NCI-H774 (cell line): Measurements from ENCODE around the gene CBY2.
"Not testable (repeated sequence)": the region's sequence is repeated elsewhere in the genome, so short reads cannot be mapped to it uniquely, and the experiment has no call there.

Source experiments
- DNase-seq: peaks from one replicate; lab custom pipeline; 2025; lab: John Stamatoyannopoulos, UW

CBY2 gene

DNA sequence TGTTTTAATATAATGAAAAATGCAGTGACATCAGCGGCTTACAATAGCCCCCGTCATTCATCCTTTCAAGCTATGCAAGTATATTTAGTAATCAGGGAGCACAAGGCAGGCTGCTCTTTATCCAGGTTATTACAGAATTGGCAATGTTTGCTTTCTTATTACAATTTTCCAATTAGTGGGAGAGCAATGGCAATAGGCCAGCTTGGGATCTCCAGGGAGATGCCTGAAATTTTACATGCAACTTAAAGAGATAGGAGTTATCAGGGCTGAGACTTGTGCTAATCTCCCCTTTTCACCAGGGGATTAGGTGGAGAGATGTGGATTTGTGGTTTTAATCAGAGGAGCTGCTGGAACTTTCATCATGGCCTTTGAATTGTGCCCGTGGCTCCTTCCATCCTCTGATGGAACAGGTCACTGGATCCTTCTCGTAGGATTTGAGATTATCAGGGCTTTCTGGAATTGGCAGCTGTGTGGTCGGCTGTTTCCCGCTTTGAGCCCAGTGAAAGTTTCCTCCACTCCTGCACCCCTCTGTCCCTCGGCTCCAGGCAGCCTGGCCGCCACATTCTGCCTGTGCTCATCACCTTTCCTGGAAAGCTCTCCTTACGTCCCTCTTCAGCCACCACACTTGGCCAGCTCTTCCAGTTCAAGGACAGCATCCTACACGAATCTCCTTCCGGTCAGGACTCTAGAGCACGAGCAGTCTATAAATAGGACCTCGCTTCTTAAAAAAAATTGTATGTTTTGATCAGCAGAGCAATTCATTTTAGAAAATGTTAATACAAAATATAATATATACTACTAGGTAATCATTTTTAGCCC lies 47.0 kb downstream of the CBY2 start:
- DNase-seq: no peak

DNA sequence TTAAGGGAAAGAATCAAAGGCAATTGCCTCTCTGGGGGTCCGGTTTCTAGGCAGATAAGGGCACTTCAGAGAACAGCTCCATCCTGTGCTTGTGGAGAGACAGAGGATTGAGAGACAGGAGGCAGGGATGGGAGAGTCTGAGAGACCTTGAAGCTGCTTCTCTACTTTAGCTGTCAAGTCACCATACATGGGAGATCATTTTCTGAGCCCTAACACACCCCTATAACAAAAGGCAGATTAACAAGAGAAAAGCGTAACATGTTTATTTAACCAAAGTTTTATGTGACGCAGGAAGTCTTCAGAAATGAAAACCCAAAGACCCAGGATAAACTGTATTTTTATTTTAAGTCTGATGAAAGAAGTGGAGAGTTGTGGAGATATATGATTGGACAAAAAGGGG lies 48.4 kb downstream of the CBY2 start:
- DNase-seq: no peak

DNA sequence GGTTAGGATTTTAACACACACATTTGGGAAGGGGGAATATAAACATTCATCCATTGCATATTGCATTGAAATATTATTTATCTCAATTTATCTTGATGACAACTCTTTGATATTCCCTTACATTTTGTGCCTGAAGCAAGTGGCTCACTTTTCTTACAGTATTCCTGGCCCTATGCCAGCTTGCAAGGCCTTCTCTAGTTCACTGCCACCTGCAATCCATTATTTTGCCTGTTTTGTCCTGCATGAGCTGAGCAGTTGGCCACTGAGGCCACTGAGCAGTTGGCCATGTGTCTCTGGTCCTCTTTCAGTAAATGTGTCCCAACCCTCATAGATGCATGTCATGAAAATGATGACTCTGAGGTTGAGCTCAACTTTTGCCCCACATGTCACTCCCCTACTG lies 49.8 kb downstream of the CBY2 start:
- DNase-seq: no peak

DNA sequence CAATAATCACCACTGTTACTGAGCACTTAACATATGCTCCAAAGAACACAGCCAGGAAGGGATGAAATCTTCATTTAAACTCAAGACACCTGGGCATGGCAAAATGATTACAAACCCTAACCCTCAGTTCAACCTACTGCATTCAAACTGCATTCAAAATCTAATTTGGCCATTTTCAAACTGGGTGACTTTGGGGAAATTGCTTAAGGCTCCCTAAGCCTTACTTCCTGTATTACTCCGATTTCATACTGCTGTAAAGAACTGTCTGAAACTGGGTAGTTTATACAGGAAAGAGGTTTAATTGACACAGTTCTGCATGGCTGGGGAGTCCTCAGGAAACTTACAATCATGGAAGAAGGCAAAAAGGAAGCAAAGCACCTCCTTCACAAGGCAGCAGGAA lies 50.4 kb downstream of the CBY2 start:
- DNase-seq: no peak

DNA sequence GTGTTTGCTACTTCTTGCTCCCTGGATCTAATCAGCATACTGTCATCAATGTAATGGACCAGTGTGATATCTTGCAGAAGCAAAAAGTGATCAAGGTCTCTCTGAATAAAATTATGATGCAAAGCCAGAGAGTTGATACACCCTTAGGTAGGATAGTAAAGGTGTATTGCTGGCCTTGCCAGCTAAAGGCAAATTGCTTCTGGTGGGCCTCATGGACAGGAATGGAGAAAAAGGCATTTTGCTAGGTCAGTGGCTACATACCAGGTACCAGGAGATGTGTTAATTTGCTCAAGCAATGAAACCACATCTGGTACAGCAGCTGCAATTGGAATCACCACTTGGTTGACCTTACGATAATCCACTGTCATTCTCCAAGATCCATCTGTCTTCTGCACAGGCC lies 54.4 kb downstream of the CBY2 start:
- not testable (repeated sequence) for DNase-seq

DNA sequence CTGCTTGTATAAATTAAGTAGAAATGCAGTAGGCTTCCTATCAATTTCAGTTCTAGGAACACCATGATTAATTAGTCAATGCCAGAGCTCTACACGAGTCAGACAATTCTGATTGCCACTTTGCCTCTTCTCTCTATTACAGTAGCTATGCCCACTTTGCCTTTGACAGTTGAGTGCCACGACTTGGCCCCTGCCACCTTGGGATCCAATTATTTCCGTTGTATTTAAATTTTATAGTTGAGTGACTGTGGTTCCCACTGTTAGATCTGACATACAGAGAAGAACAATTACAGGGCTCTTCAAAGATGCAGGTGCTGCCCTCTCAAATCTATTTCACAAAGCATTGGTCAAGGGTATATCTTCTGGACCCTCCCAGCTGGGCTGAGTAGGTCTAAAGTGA lies 55.5 kb downstream of the CBY2 start:
- DNase-seq: not testable (repeated sequence)

DNA sequence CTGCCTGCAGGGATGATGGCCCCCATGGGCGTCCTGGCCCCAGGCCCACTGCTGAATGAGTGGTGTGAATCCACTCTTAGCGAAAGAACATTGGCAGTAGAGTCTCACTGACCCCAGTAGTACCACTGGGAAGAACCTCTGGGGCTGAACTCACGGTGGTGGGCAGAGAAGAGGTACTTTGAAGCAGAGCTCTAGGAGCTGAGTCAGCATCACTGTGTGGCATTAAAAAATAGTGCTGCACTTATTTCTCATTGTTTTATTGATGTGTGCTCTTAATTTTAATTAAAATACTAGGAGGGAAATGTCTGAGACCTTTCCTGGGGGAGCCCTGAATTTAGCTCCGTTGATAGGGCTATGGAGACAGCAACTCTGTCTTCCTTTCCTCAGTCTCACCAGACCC lies 61.3 kb downstream of the CBY2 start:
- no peak for DNase-seq
